HepG2 (cell line): Measurements from ENCODE around the gene GEMIN4. TPM values are rescaled to one million over a fixed set of nuclear protein-coding genes. Genes with fewer than 3 reads are reported as not detected.

Source experiments
- ETS1 ChIP-seq: sonication (generic); formaldehyde crosslinking; IDR thresholded peaks from 2 replicates; pipeline ENCODE4 v1.4.0; 2020; ENCODE audit warnings: missing genetic modification reagents
- KLF11 ChIP-seq: IDR thresholded peaks from 2 replicates; pipeline ENCODE4 v1.6.1; 2016; ENCODE audit warnings: missing compliant biosample characterization
- LBX2 ChIP-seq: sonication (generic); formaldehyde crosslinking; IDR thresholded peaks from 2 replicates; pipeline ENCODE4 v1.5.0; 2020; ENCODE audit warnings: missing genetic modification reagents, mild to moderate bottlenecking, borderline replicate concordance
- LRRFIP1 ChIP-seq: sonication (generic); formaldehyde crosslinking; conservative IDR thresholded peaks from 2 replicates; pipeline ENCODE4 v1.4.0; 2020; ENCODE audit warnings: missing genetic modification reagents
- NFKBIZ ChIP-seq: IDR thresholded peaks from 2 replicates; pipeline ENCODE4 v1.6.1; 2018; ENCODE audit warnings: missing genetic modification reagents, missing compliant biosample characterization
- NFRKB ChIP-seq: fragments of 450-650 bp; IDR thresholded peaks from 2 replicates; pipeline ENCODE4 v1.6.1; 2017
- NR3C1 ChIP-seq: sonication (generic); formaldehyde crosslinking; IDR thresholded peaks from 2 replicates; pipeline ENCODE4 v1.4.0; 2020; ENCODE audit warnings: missing genetic modification reagents
- RFXAP ChIP-seq: sonication (generic); formaldehyde crosslinking; IDR thresholded peaks from 2 replicates; pipeline ENCODE4 v1.4.0; 2020; ENCODE audit warnings: missing genetic modification reagents, borderline replicate concordance
- SETDB1 ChIP-seq: sonication (generic); formaldehyde crosslinking; IDR thresholded peaks from 2 replicates; pipeline ENCODE4 v1.5.1; 2020; ENCODE audit warnings: missing genetic modification reagents, mild to moderate bottlenecking, borderline replicate concordance
- SPEN ChIP-seq: sonication (generic); formaldehyde crosslinking; IDR thresholded peaks from 2 replicates; pipeline ENCODE4 v1.5.1; 2020; ENCODE audit warnings: low read depth, mild to moderate bottlenecking, missing genetic modification reagents
- SRSF1 ChIP-seq: fragments of 200-400 bp; formaldehyde crosslinking; optimal IDR thresholded peaks from 2 replicates; pipeline ENCODE3; 2017; ENCODE audit warnings: mild to moderate bottlenecking, low read depth, low read length, moderate library complexity
- TIGD3 ChIP-seq: sonication (generic); formaldehyde crosslinking; IDR thresholded peaks from 2 replicates; pipeline ENCODE4 v1.5.1; 2020; ENCODE audit warnings: mild to moderate bottlenecking, missing genetic modification reagents, borderline replicate concordance
- ZBTB1 ChIP-seq: sonication (generic); formaldehyde crosslinking; IDR thresholded peaks from 2 replicates; pipeline ENCODE4 v1.4.0; 2020; ENCODE audit warnings: missing genetic modification reagents, borderline replicate concordance
- ZFP36 ChIP-seq: fragments of 150-350 bp; IDR thresholded peaks from 2 replicates; pipeline ENCODE4 v1.6.1; 2018; ENCODE audit warnings: borderline replicate concordance, low read length, low read depth; ENCODE audit not compliant: partially characterized antibody
- ZNF513 ChIP-seq: sonication (generic); formaldehyde crosslinking; conservative IDR thresholded peaks from 2 replicates; pipeline ENCODE4 v1.5.0; 2020; ENCODE audit warnings: missing genetic modification reagents
- ZNF530 ChIP-seq: sonication (generic); formaldehyde crosslinking; IDR thresholded peaks from 2 replicates; pipeline ENCODE4 v1.5.0; 2020; ENCODE audit warnings: low read depth, mild to moderate bottlenecking, missing genetic modification reagents
- ZNF558 ChIP-seq: sonication (generic); formaldehyde crosslinking; IDR thresholded peaks from 2 replicates; pipeline ENCODE4 v1.9.0; 2022; ENCODE audit warnings: mild to moderate bottlenecking, missing genetic modification reagents, borderline replicate concordance
- ZNF660 ChIP-seq: sonication (generic); formaldehyde crosslinking; IDR thresholded peaks from 2 replicates; pipeline ENCODE4 v1.5.1; 2020; ENCODE audit warnings: mild to moderate bottlenecking, low read depth, missing genetic modification reagents, borderline replicate concordance
- ZNF724P ChIP-seq: sonication (generic); formaldehyde crosslinking; IDR thresholded peaks from 2 replicates; pipeline ENCODE4 v1.8.0; 2022; ENCODE audit warnings: missing genetic modification reagents, borderline replicate concordance
- ZNF776 ChIP-seq: sonication (generic); formaldehyde crosslinking; IDR thresholded peaks from 2 replicates; pipeline ENCODE4 v1.4.0; 2020; ENCODE audit warnings: mild to moderate bottlenecking, missing genetic modification reagents
- ZNF816 ChIP-seq: sonication (generic); formaldehyde crosslinking; IDR thresholded peaks from 2 replicates; pipeline ENCODE4 v1.8.0; 2022; ENCODE audit warnings: missing genetic modification reagents, mild to moderate bottlenecking, borderline replicate concordance
- polyA plus RNA-seq, 8 experiments: library from polyadenylated mRNA; depleted of rRNA in 3 of 8; stranded (reverse) in 7 of 8; unstranded in 1 of 8; fragments of >200 nt; fragmentation: Illumina TruSeq in 4 of 8; extraction: Trizol in 4 of 8; gene quantifications; 2 replicates each; pipeline versions ENCODE4 v1.2.1 to v1.2.3, GENCODE V29; 2011 to 2016; ENCODE audit warnings: low read depth in 4 of 8, missing spikeins in 1 of 8, mixed read lengths in 1 of 8; ENCODE audit not compliant: insufficient read depth in 1 of 8
- total RNA-seq, 5 experiments: library from RNA; depleted of rRNA; stranded (reverse); fragments of >200 nt; fragmentation: Illumina TruSeq; extraction: Trizol; gene quantifications; 2 replicates each; pipeline ENCODE4 v1.2.3, GENCODE V29; 2016; ENCODE audit warnings: low read depth in 1 of 5

The GEMIN4 gene
- total and polyA plus RNA-seq, 2 of the 13 experiments (the other 11 are each of a cell fraction or from before 2014, with no cell fraction given), result 10.8 to 22.7 TPM

- TF ChIP-seq TIGD3 (CRISPR knock-in tag), result no peak; the same call in 1 of the 2 replicates
- 0 out of 2 replicates have a peak, but pooled peaks have one; percentile 18 for TF ChIP-seq NFRKB
- no peak for TF ChIP-seq LBX2 (CRISPR knock-in tag)
- TF ChIP-seq ZNF530 (CRISPR knock-in tag), result no peak
- TF ChIP-seq ZNF513 (CRISPR knock-in tag), result no peak
- no peak for TF ChIP-seq SETDB1 (CRISPR knock-in tag)
- no peak for TF ChIP-seq ETS1
- peak; percentile 98 for TF ChIP-seq SPEN (CRISPR knock-in tag)
- TF ChIP-seq ZBTB1 (CRISPR knock-in tag), result no peak
- TF ChIP-seq ZNF660 (CRISPR knock-in tag), result no peak
- no peak for TF ChIP-seq LRRFIP1 (CRISPR knock-in tag)
- no peak; the same call in 1 of the 2 replicates for TF ChIP-seq RFXAP (CRISPR knock-in tag)
- peak; percentile 48; the same call in 1 of the 2 replicates for TF ChIP-seq ZNF558 (CRISPR knock-in tag)
- 0 out of 2 replicates have a peak, but pooled peaks have one; percentile 17 for TF ChIP-seq NR3C1
- peak; percentile 90; the same call in 1 of the 2 replicates for TF ChIP-seq ZNF724P
- peak; percentile 74; the same call in 1 of the 2 replicates for TF ChIP-seq KLF11
- TF ChIP-seq ZNF776, result peak; percentile 87
- 0 out of 2 replicates have a peak, but pooled peaks have one; percentile 16 for TF ChIP-seq NFKBIZ (CRISPR knock-in tag)
- TF ChIP-seq ZNF816 (CRISPR knock-in tag), result peak; percentile 71; the same call in 1 of the 2 replicates
- TF ChIP-seq SRSF1, result peak; percentile 40
- TF ChIP-seq ZFP36, result no peak
Measured at GRCh38 chr17:781805-782731, 30.0 kb upstream of the GEMIN4 start, which contains the start of the genes GLOD4 and MRM3 (continued).
